Esophagus squamous epithelium (tissue), 5 donors: ENCODE measurements around the gene ARF5. TPM values are rescaled to one million over a fixed set of nuclear protein-coding genes. Genes with fewer than 3 reads are reported as not detected.

Experiments used
- DNase-seq: peaks from one replicate; lab custom pipeline; 2025; lab: John Stamatoyannopoulos, UW
- H3K27ac ChIP-seq, 4 donors: fragments of 200-600 bp; sonication (generic); one replicate each; pipeline ENCODE4 v1.5.1; 2016 to 2019; ENCODE audit warnings: mild to moderate bottlenecking in 1 of 4
- H3K27me3 ChIP-seq, 4 donors: fragments of 200-600 bp; sonication (generic); 1 replicate in 3 of 4; 2 replicates in 1 of 4; pipeline versions ENCODE4 v1.5.1 to v1.6.0; 2017 to 2021; ENCODE audit warnings: antibody characterized with exemption in 1 of 4
- H3K36me3 ChIP-seq, 3 donors: fragments of 200-600 bp; sonication (generic); one replicate each; pipeline ENCODE4 v1.5.1; 2016 to 2019
- H3K4me1 ChIP-seq, 3 donors: fragments of 200-600 bp; sonication (generic); one replicate each; pipeline ENCODE4 v1.5.1; 2017 to 2019
- H3K4me3 ChIP-seq, 4 donors: fragments of 200-600 bp; sonication (generic); 1 replicate in 3 of 4; 2 replicates in 1 of 4; pipeline ENCODE4 v1.5.1; 2016 to 2019; ENCODE audit warnings: mild to moderate bottlenecking in 2 of 4, moderate library complexity in 1 of 4
- H3K9me3 ChIP-seq, 3 donors: fragments of 200-600 bp; sonication (generic); one replicate each; pipeline ENCODE4 v1.5.1; 2016 to 2019
- CTCF ChIP-seq, 6 experiments: fragments of 450-650 bp in 4 of 6; fragments of 200-600 bp in 2 of 6; sonication (generic) in 2 of 6; IDR thresholded peaks; one replicate each; pipeline ENCODE4 v1.5.1; 2016 to 2019; ENCODE audit warnings: antibody characterized with exemption in 6 of 6, mild to moderate bottlenecking in 4 of 6, moderate library complexity in 4 of 6
- POLR2A ChIP-seq, 4 donors: fragments of 450-650 bp; IDR thresholded peaks; one replicate each; pipeline ENCODE4 v1.6.1; 2017; ENCODE audit warnings: antibody characterized with exemption in 4 of 4, mild to moderate bottlenecking in 4 of 4, moderate library complexity in 3 of 4
- whole genome bisulfite sequencing, 2 donors: methylation state at CpG; one replicate each; pipeline ENCODE4 v1.1.5; 2018; 5-methylcytosine and 5-hydroxymethylcytosine counted together
- intact Hi-C: fragments of 100-400 bp; cut with DNase I; formaldehyde crosslinking; loops from one replicate; pipeline ENCODE4 v1.15.0; 2022
- total RNA-seq, 4 donors: library from RNA; depleted of rRNA; stranded (reverse); fragments of >200 nt; gene quantifications; one replicate each; pipeline ENCODE4 v1.1.0, GENCODE V29; 2016
- donor health status: DM: yes; HTN: yes; CAD: no.

ARF5 gene
- total RNA-seq, 4 donors from 2014 or later: 169 to 260 (median 209) TPM

- Histone ChIP-seq H3K36me3 (no peaks in the 10 kb centered on the region), H3K27ac (no peak overlapping the region), H3K4me3 (no peak overlapping the region), H3K27me3 (peaks cover 0 to 20% (median 0%) of the 10 kb centered on the region in 4 donors), H3K9me3 (no peaks in the 10 kb centered on the region), H3K4me1 (no peaks in the 10 kb centered on the region)
- intact Hi-C loops: no loop called here
- no peak for TF ChIP-seq POLR2A (IDR thresholded peaks at IDR 0.05)
- WGBS, 2 donors: no CpG with 5 or more reads among the region's 6 CpGs
- DNase-seq: no peak
Measured at GRCh38 chr7:127609297-127609696, 21.1 kb downstream of the ARF5 start.

GRCh38 chr7:127612263-127612662, 24.1 kb downstream of the ARF5 start:
- 81% methylated on average over 1 of the region's 1 CpG for WGBS, 2 donors
- intact Hi-C loops: no loop called here

GRCh38 chr7:127616724-127617123, 28.5 kb downstream of the ARF5 start:
- Histone ChIP-seq H3K9me3 (no peaks in the 10 kb centered on the region), H3K27me3 (peaks cover 0 to 93% (median 0%) of the 10 kb centered on the region in 4 donors), H3K36me3 (no peaks in the 10 kb centered on the region), H3K27ac (no peak overlapping the region), H3K4me1 (no peaks in the 10 kb centered on the region), H3K4me3 (no peak overlapping the region)
- no peak for DNase-seq
- no peak for TF ChIP-seq POLR2A (IDR thresholded peaks at IDR 0.05)
- no peak for TF ChIP-seq CTCF (IDR thresholded peaks at IDR 0.05)
- WGBS, 2 donors: 71 to 89% methylated on average over 4 of the region's 5 CpGs
- intact Hi-C loops: no loop called here

More at GRCh38 chr7:127612263-127612662, 24.1 kb downstream of the ARF5 start:
- TF ChIP-seq POLR2A (IDR thresholded peaks at IDR 0.05) (no peak), CTCF (IDR thresholded peaks at IDR 0.05) (no peak)
- Histone ChIP-seq H3K36me3 (no peaks in the 10 kb centered on the region), H3K9me3 (no peaks in the 10 kb centered on the region), H3K27ac (no peak overlapping the region), H3K4me1 (no peaks in the 10 kb centered on the region), H3K4me3 (no peak overlapping the region), H3K27me3 (peaks cover 0 to 50% (median 0%) of the 10 kb centered on the region in 4 donors)
- DNase-seq: no peak

- Histone ChIP-seq H3K4me1 (no peaks in the 10 kb centered on the region), H3K4me3 (no peak within 1 kb of the TSS), H3K36me3 (no peaks in the 10 kb centered on the region), H3K27ac (no peak within 1 kb of the TSS), H3K27me3 (peaks cover 0 to 93% (median 0%) of the 10 kb centered on the region in 4 donors), H3K9me3 (no peaks in the 10 kb centered on the region)
- DNase-seq: no peak
- WGBS, 2 donors: 17 to 86% methylated on average over 1 of the region's 2 CpGs
- no peak for TF ChIP-seq CTCF (IDR thresholded peaks at IDR 0.05)
- TF ChIP-seq POLR2A (IDR thresholded peaks at IDR 0.05): no peak
- intact Hi-C loops: no loop called here
Measured at GRCh38 chr7:127618042-127618441, 29.8 kb downstream of the ARF5 start, which contains the start of gene PAX4. Gene PAX4 (minus strand): TSS chr7:127618142. CDS start chr7:127615928, 2,214 bp downstream.

- no peak overlapping the region for H3K4me3 ChIP-seq
- no peaks in the 10 kb centered on the region for H3K36me3 ChIP-seq
- no peak overlapping the region for H3K27ac ChIP-seq
- no peaks in the 10 kb centered on the region for H3K9me3 ChIP-seq
- no peak for DNase-seq
- H3K4me1 ChIP-seq: no peaks in the 10 kb centered on the region
- 63 to 80% methylated on average over 1 of the region's 1 CpG for WGBS, 2 donors
- peaks cover 0 to 86% (median 0%) of the 10 kb centered on the region in 4 donors for H3K27me3 ChIP-seq
- intact Hi-C loops: no loop called here
- no peak for TF ChIP-seq CTCF (IDR thresholded peaks at IDR 0.05)
- TF ChIP-seq POLR2A (IDR thresholded peaks at IDR 0.05): no peak
Measured at GRCh38 chr7:127618775-127619174, 30.6 kb downstream of the ARF5 start.
